NCI-H2227 treated with DMSO at 0.1 percent for 48 hours (cell line): ENCODE measurements around the gene LSAMP.
"Not testable (repeated sequence)": the region's sequence is repeated elsewhere in the genome, so short reads cannot be mapped to it uniquely, and the experiment has no call there.

ENCODE experiments used
- DNase-seq: peaks from one replicate; lab custom pipeline; 2025; lab: John Stamatoyannopoulos, UW

LSAMP gene

GRCh38 chr3:115891006-115891636, 554.2 kb downstream of the LSAMP start:
- no peak for DNase-seq

DNA sequence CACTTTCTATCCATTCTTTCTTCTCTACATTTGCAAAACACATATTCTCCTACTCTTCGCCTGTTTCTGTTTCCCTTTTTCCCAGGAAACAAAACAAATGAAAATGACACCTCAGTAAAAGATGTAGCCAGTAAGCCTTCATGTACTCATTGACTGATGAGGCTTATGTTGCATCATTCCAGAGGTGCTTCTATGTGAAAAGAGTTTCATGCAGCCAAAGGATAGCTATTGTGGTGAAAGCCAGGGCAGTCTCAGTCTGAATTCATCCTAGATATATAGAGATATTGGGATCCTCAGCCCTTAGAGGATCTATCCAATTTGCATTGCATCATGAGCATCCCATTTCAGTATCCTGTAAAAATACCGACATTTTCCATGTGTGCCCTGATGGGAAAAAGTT, 554.7 kb downstream of the LSAMP start:
- no peak for DNase-seq

DNA sequence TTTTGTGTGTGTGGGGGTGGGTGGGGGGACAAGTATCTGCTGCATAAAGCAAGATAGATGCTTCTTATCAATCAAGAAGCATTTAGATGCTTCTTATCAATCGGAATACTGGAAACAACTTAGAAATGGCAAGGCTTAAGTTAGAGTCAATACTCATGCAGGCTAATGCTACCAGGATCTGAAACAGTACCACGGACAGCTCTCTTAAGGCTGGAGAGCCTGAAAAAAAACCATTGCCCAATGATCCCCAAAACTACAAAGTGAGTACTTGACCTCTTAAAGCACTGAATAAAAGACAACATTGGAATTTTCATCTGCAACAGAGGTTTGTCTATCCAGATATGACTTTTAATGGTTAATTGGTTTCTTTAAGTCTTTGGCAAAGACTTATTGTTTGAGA, 559.7 kb downstream of the LSAMP start:
- DNase-seq, result no peak

DNA sequence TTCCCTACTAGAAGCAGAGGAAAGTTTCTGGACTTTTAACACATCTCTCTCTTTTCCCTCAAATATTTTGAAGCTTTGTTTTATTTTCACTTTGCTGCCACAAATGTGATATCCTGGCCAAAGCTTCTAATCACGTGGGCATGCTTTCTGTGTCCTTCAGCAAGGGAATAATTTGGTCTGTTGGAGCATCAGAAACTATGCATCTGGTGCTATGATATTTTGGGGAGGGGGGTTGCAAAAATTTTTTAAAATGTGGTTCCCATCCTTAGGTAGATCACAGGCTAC, 567.7 kb downstream of the LSAMP start:
- DNase-seq, result no peak

DNA sequence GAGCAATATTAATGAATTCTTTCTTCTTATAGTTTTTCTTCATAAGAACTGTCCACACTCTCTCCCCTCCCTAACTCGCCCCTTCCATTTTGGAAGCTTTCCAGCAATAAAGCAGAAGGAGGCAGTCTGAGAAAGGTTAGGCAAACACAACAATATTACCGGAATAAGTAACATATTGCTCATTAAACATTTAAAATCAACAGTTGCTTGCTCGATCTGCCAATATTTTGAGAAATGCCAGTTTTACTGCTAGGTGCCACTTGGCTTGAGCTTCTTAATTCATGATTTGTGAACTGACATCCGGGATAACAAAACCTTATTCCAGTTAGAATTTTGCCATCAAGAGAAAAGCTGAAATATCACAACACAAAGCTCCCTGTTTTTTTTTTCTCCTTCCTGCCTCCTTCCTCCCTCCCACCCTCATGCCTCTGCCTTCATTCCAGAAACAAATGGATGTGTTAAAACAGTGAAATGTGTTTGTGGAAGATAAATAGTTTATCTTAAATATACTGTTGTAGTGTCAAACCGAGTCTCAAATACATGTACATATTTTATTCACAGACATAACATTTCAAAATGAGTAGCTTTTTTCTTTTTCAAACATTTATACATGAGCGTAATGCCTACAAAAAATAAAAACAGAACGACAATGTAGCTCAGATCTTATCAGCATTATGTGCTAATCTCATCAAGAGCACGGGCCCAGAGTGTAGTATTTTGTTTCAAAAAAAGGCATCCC, 568.2 kb downstream of the LSAMP start:
- no peak for DNase-seq

DNA sequence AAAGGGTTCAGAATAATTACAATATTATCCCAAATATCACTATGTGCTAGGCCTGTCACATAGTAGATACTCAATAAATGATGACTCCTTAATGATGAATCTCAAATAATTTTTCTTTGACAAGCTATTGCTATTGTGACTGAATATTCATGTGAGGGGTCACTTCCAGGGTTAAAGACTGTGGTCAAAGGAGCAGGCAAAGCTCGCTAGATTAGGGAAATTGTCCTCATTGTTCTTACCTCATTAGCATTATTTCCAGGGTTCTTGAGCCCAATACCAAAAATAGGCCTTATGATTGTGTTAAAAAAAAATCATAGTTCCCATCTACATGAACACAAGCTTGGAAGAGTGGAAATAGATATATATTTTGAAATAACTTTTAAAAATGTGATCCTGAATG, 569.8 kb downstream of the LSAMP start:
- no peak for DNase-seq

DNA sequence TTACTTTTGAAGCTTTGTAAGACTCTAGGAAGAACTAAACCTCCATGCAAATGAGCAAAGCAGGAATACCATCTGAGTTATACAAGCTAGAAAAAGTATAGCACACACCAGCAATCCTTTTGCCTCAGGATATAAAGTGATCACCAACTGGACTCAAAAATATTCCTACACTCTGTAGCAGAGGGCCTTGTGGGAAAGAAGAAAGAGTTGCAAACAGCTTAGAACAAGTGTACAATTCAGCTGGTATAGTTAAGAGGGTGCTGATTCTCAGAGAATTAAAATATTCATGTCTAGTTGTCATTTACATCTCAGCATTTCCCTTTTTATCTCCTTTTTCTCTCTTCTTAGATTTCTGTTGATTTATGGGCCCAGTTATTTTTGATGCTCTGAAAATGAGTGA, 573.6 kb downstream of the LSAMP start:
- DNase-seq, result no peak

GRCh38 chr3:115864911-115865310, 580.4 kb downstream of the LSAMP start:
- no peak for DNase-seq

DNA sequence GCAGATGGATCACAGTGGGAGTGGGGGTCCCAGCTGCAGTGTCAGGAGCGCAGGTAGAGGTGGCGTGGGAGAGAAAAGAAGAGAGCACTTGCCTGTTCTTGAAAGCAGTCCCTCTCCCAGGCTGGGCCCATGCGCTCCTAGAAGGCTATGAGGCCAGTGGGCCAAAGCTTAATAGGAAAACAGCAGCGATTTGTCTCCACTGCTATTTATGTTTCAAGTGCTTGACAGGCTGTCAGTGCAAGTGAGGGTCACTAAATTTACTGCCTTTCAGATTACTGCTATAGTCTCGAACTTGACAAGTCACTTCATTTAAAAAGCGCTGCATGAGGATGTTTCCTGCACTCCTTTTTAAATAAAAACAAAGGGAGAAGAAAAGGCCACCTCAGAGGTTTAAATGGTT, 582.4 kb downstream of the LSAMP start:
- peak; percentile 82 for DNase-seq

- DNase-seq, result peak; percentile 86
Measured at GRCh38 chr3:115862099-115862498, 583.2 kb downstream of the LSAMP start.

DNA sequence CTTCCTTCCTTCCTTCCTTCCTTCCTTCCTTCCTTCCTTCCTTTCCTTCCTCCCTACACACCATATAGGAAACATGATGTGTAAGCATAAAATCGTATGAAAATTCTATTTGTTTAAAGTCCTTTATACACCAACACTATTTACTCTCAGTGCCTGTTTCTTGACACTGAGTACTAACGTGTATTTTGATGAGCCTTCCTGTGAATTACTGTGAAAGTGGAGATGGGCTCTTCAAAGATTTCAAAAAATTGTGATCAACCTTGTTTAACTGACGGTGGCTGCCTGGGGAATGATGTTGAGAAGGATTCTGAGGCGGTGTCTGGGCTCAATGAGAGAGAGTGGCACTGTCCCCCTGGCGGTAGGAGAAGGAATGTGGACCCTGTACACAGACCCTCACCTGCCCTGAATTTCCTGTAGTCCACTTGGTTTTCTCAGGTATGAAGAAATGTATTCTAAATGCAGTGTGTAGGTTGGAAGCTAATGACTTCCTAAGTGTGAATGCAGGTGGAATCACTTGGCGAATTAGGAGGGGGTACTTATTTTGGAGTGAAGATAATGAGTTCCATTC, 584.0 kb downstream of the LSAMP start:
- DNase-seq, result peak; percentile 48

DNA sequence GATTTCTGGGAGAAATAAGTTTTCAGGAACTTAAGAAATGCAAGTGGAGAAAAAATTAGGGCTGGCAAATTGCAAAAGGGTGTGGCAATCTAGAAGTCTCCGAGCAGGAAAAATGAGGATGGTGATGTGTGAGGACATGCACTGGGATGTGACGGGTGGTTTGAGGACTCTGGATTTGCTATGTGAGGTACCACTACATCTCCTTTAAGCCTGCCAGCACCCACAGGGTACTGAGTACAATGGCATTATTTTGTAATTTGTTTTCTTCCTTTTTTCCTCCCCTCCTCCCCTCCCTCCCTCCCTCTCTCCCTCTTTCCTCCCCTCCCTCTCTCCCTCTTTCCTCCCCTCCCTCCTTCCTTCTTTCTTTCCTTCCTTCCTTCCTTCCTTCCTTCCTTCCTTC, 584.5 kb downstream of the LSAMP start:
- DNase-seq, result no peak

GRCh38 chr3:115859002-115859807, 586.1 kb downstream of the LSAMP start:
- no peak for DNase-seq

- no peak for DNase-seq
Measured at GRCh38 chr3:115857518-115858136, 587.7 kb downstream of the LSAMP start.

DNA sequence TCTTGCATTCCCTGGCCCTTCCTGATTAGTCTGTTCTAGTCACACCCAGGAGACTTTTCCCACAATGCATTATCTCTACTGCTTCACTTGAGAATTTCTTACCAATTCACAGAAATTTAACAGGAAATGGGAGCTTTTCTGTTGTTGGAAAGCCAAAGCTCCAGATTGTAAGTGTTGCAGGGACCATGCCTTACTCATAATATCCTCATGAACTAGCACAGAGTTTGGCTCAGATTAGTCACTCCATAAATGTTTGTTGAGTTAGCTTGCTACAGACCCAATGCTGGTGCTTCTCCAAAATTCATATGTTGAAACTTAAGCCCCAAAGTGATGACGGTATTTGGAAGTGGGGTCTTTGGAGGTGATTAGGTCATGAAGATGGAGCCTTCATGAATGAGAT, 589.4 kb downstream of the LSAMP start:
- DNase-seq, result no peak

GRCh38 chr3:115853104-115853503, 592.2 kb downstream of the LSAMP start:
- DNase-seq, result no peak

DNA sequence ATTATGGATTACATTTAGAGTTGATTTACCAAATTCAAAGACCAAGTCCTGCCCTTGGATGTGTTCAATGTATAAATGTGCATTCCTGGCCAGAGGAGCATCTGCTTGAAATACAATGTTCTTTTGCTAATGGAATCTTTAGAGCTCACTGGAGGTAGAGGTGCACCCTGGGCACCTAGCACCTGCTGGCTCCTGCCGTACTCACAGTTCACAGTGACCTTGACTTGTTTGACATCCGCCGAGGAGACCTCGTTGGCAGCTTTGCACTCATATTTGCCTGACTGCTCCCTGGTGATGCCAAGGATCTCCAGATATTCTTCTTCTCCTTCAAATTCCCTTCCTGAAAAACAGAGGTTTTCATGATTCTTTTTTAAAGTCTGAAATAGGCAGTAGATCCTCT, 593.0 kb downstream of the LSAMP start:
- DNase-seq, result no peak

DNA sequence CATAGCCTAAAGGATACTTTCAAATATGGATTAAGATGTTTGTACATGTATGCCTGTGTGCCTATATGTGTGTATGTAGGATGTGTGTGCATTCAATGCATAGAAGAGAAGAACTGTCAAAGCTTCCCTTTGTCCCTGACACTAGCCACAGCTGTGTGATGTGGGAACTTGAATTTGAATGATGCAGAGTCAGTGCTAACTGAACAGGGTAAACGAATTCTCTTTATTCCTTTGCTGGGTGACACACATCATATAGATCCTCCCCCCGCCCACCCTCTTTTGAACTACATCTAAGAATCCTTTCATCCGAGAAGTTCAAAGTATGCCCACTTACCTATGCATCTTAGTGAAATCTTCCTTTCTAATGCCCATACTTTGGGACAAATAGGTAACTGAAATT, 593.7 kb downstream of the LSAMP start:
- no peak for DNase-seq

DNA sequence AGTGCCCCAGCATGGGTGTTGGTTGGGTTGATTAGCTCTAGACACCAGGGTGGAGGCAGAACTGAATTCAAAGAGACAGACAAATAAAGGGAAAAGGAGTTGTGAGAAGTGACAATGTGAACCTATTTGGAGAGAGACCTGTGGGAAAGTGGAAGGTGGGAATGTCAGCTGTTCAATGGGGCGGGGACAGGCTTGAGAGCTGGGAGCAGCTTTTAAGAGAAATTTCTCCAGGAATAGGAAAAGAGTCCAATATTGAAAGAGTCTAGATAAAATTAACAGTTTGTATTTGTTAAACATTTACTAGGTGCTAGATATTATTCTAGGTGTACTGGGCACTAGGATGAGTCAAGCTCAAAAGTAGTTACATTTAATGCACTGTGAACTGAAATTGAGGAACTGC, 596.6 kb downstream of the LSAMP start:
- no peak for DNase-seq

DNA sequence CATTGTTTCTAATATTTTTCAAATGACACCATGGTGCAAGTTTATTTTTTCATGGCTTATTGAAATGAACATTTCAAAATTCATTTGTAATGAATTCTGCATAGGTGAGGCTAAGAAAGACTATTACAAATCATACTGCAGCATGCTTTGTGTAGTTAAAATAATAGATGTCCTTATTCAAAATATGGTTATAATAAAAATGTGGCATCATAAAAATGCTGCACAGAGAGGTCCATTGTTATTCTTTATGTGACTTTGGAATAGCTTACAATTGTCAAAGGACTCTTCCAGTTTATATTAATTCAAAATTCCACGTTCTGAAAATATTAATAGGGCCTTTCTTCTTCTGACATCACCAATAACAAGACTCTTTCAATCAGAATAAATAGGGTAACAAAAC, 599.3 kb downstream of the LSAMP start:
- DNase-seq, result no peak

DNA sequence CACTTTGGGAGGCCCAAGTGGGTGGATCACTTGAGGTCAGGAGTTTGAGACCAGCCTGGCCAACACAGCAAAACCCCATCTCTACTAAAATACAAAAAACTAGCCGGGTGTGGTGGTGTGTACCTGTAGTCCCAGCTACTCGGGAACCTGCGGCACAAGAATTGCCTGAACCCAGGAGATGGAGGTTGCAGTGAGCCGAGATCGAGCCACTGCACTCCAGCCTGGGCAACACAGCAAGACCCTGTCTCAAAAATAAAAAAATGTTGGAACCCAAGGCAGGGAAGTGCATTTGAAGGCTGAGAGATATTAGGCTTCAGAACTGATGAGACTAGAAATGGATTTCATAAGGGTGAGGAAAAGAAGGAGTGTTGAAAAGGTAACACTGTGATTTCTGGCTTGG, 600.6 kb downstream of the LSAMP start:
- DNase-seq, result not testable (repeated sequence)

DNA sequence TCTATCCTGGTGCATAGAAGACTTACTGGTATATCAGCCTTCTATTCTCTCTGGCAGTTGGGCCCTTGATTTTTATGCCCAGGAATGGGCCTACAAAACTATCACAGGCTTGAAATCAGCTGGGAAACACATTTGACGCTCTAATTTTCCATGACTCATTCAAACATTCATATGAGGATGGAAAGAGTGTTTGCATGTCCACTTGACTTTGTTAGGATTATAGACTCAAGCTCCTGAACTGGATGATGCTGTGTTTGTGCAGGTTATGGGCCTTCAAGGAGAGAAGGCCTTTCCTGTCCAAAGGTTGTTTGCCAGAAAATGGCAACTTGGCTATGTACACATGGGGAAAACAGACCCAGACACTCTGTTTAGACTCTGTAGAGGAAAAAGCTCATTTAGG, 602.1 kb downstream of the LSAMP start:
- no peak for DNase-seq

DNA sequence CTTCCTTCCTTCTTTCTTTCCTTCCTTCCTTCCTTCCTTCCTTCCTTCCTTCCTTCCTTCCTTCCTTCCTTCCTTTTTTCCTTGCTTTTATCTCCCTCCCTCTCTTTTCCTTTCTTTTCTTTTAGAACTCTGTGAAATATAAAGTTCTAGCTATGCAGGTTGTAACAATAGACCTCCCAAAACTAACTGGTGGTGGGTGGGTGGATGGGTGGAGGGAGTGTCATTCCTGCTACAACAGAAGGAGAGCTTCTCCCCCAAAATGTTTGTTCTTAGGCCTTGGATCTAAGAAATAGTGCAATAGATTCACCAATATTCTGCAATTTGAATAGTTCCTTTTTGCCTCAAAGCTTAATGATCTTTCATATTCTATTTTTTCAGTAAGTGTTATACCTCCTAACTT, 606.0 kb downstream of the LSAMP start:
- no peak for DNase-seq
